Astrocyte (in vitro differentiated cells and primary cell): ENCODE results near the gene GAMT. TPM values are rescaled to one million over a fixed set of nuclear protein-coding genes. Genes with fewer than 3 reads are reported as not detected.

Experiments used
- DNase-seq: peaks from one replicate; pipeline ENCODE4 v3.0.0-alpha.2; 2010; ENCODE audit warnings: low read depth
- FAIRE-seq: peaks from 2 replicates; lab custom pipeline; 2011; peaks lifted over from hg19 to GRCh38; lab: Jason Lieb, UNC
- H2AFZ ChIP-seq: 2 replicates; pipeline ENCODE4 v1.6.0; 2012; ENCODE audit warnings: low read depth, low read length, inconsistent platforms
- H3K27ac ChIP-seq: 2 replicates; pipeline ENCODE4 v1.5.1; 2011; ENCODE audit warnings: low read depth, low read length, inconsistent platforms
- H3K27me3 ChIP-seq: 2 replicates; pipeline ENCODE4 v1.6.0; 2011; ENCODE audit warnings: low read length, inconsistent platforms; ENCODE audit not compliant: insufficient read depth
- H3K36me3 ChIP-seq: 2 replicates; pipeline ENCODE4 v1.5.1; 2011; ENCODE audit warnings: low read length, inconsistent platforms; ENCODE audit not compliant: insufficient read depth
- H3K4me1 ChIP-seq: 2 replicates; pipeline ENCODE4 v1.5.1; 2011; ENCODE audit warnings: low read length, inconsistent platforms; ENCODE audit not compliant: insufficient read depth
- H3K4me2 ChIP-seq: 2 replicates; pipeline ENCODE4 v1.6.0; 2012; ENCODE audit warnings: low read length, inconsistent platforms
- H3K4me3 ChIP-seq: 2 replicates; pipeline ENCODE4 v1.5.1; 2011; ENCODE audit warnings: low read depth, mild to moderate bottlenecking, low read length, inconsistent platforms; ENCODE audit not compliant: insufficient read depth
- H3K79me2 ChIP-seq: 2 replicates; pipeline ENCODE4 v1.6.0; 2012; ENCODE audit warnings: mild to moderate bottlenecking, low read length, inconsistent platforms; ENCODE audit not compliant: insufficient read depth
- H3K9ac ChIP-seq: 2 replicates; pipeline ENCODE4 v1.6.0; 2012; ENCODE audit warnings: mild to moderate bottlenecking, low read length, inconsistent platforms
- H3K9me3 ChIP-seq: 2 replicates; pipeline ENCODE4 v1.5.1; 2012; ENCODE audit warnings: low read depth, mild to moderate bottlenecking, low read length, inconsistent platforms; ENCODE audit not compliant: insufficient read depth
- H4K20me1 ChIP-seq: 2 replicates; pipeline ENCODE4 v1.6.0; 2012; ENCODE audit warnings: low read length, inconsistent platforms; ENCODE audit not compliant: insufficient read depth
- H3K27ac Mint-ChIP-seq: one replicate; pipeline ENCODE4 v1.8.0; 2021; ENCODE audit warnings: mild to moderate bottlenecking, mixed read lengths; ENCODE audit not compliant: unreplicated experiment
- H3K27me3 Mint-ChIP-seq: one replicate; pipeline ENCODE4 v1.8.0; 2021; ENCODE audit warnings: low read depth, mixed read lengths; ENCODE audit not compliant: unreplicated experiment
- H3K36me3 Mint-ChIP-seq: one replicate; pipeline ENCODE4 v1.8.0; 2021; ENCODE audit warnings: low read depth, mixed read lengths; ENCODE audit not compliant: unreplicated experiment
- H3K4me1 Mint-ChIP-seq: one replicate; pipeline ENCODE4 v1.8.0; 2021; ENCODE audit warnings: low read depth, mixed read lengths; ENCODE audit not compliant: unreplicated experiment
- H3K4me3 Mint-ChIP-seq: one replicate; pipeline ENCODE4 v1.8.0; 2021; ENCODE audit warnings: mild to moderate bottlenecking, moderate library complexity, mixed read lengths; ENCODE audit not compliant: unreplicated experiment
- H3K9me3 Mint-ChIP-seq: one replicate; pipeline ENCODE4 v1.8.0; 2021; ENCODE audit warnings: mild to moderate bottlenecking, mixed read lengths; ENCODE audit not compliant: unreplicated experiment
- EZH2 ChIP-seq: IDR thresholded peaks from 2 replicates; pipeline ENCODE4 v1.6.1; 2012; ENCODE audit warnings: mild to moderate bottlenecking, low read length, inconsistent platforms; ENCODE audit not compliant: insufficient read depth
- total RNA-seq: library from RNA; stranded (reverse); gene quantifications from 2 replicates; pipeline ENCODE4 v1.2.1, GENCODE V29; 2021
- TF ChIP-seq, protein P1 (sequence below): IDR thresholded peaks from 2 replicates; pipeline ENCODE4 v1.5.1; 2011; ENCODE audit warnings: low read depth, mild to moderate bottlenecking, inconsistent platforms, low read length, moderate library complexity; ENCODE audit not compliant: insufficient read depth

The GAMT gene
- total RNA-seq, 1 donor from 2014 or later: 35.9 TPM

DNA sequence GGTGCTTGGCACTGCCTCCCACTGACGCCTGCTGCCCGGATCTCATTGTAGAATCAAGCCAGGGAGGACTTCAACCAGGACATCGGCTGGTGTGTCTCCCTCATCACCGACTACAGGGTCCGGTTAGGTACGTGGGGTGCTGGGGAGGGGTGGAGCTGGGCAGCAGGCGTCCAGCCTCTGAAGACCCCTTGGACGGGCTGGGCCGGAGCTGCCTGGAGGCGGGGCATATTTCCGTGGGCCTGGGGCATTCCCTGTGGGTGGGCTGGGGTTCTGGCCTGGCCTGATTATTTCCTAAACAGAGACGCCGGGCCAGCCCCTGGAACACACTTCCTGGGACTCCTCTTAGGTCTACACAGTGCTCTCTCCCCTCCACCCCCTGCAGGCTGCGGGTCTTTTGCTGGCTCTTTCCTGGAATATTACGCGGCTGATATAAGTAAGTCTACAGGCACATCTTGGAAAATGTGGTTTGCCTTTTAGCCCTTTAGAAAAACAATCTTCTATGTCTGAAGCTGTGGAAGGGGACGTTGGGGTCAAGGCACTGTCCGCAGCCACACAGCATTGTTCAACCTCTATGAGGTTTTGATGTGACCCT, 32.0 kb downstream of the GAMT start:
- Mint-ChIP-seq H3K27ac (no peak overlapping the region), H3K27me3 (no peaks in the 10 kb centered on the region), H3K36me3 (peaks cover 12% of the 10 kb centered on the region), H3K4me3 (no peak overlapping the region), H3K9me3 (no peaks in the 10 kb centered on the region), H3K4me1 (no peaks in the 10 kb centered on the region)
- DNase-seq: no peak
- H3K27me3 ChIP-seq: no peaks in the 10 kb centered on the region
- no peaks in the 10 kb centered on the region for H3K9me3 ChIP-seq
- no peak overlapping the region for H3K4me3 ChIP-seq
- no peak overlapping the region for H3K27ac ChIP-seq
- H3K79me2 ChIP-seq: peaks cover 6% of the 10 kb centered on the region
- no peak overlapping the region for H3K9ac ChIP-seq
- FAIRE-seq: no peak
- H3K4me2 ChIP-seq: no peak overlapping the region
- peaks cover 25% of the 10 kb centered on the region for H3K4me1 ChIP-seq
- TF ChIP-seq, protein P1, sequence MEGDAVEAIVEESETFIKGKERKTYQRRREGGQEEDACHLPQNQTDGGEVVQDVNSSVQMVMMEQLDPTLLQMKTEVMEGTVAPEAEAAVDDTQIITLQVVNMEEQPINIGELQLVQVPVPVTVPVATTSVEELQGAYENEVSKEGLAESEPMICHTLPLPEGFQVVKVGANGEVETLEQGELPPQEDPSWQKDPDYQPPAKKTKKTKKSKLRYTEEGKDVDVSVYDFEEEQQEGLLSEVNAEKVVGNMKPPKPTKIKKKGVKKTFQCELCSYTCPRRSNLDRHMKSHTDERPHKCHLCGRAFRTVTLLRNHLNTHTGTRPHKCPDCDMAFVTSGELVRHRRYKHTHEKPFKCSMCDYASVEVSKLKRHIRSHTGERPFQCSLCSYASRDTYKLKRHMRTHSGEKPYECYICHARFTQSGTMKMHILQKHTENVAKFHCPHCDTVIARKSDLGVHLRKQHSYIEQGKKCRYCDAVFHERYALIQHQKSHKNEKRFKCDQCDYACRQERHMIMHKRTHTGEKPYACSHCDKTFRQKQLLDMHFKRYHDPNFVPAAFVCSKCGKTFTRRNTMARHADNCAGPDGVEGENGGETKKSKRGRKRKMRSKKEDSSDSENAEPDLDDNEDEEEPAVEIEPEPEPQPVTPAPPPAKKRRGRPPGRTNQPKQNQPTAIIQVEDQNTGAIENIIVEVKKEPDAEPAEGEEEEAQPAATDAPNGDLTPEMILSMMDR: no peak
- no peak for TF ChIP-seq EZH2
- peaks cover 12% of the 10 kb centered on the region for H3K36me3 ChIP-seq
- peaks cover 9% of the 10 kb centered on the region for H4K20me1 ChIP-seq
- no peak overlapping the region for H2AFZ ChIP-seq

DNA sequence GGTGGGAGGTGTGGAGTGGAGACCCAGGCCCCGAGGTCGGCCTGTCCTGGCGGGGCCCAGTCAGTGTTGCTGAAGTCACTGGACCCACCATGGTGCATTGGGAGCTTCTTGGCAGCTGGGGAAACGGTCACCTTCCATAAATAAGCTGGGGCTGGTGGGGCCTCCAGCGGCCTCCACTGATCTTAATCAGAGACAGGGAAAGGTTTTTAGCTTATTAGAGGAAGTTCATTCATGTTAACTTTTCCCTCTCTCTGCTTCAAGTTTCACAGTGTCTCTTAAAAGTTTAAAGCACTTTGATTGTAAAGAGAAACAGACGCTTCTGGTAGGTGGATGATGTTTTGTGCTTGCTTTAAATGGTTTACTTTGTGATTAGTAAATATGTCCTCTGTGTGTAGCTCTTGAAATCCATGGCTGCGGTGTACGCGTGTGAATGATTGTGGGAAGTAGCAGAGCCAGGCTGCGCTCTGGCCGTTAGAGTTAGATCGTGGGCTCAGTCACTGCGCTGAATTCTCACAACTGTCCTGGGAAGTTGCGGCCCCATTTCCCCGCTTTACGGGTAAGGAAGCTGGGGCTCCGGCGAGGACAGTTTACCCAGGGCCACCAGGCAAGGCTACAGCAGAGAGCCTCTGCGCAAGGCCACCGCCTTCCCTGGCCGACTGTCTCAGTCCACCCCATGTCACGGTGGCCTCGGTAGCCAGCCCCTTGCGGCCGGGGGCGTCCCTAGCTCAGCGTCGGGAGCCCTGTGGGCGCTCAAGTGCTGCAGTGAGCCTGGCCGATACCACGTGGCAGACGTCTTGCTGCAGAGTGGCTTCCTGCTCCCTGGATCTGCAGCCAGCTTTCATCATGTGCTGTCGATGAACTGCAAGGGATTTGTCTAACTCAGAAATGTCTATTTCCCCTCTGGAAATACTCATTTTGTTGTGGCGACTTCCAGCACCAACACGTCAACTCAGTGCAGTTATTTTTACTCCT, 34.2 kb downstream of the GAMT start:
- FAIRE-seq: no peak
- H3K36me3 Mint-ChIP-seq: peaks cover 5% of the 10 kb centered on the region
- peaks cover 21% of the 10 kb centered on the region for H3K36me3 ChIP-seq

More for the DNA sequence above, 34.2 kb downstream of the GAMT start:
- Histone ChIP-seq H3K4me2 (no peak overlapping the region), H3K27ac (no peak overlapping the region), H3K4me3 (no peak overlapping the region), H3K79me2 (peaks cover 25% of the 10 kb centered on the region), H3K27me3 (no peaks in the 10 kb centered on the region), H3K9me3 (no peaks in the 10 kb centered on the region), H3K4me1 (peaks cover 14% of the 10 kb centered on the region), H2AFZ (no peak overlapping the region), H4K20me1 (peaks cover 9% of the 10 kb centered on the region), H3K9ac (no peak overlapping the region)
- Mint-ChIP-seq H3K27ac (no peak overlapping the region), H3K9me3 (no peaks in the 10 kb centered on the region), H3K4me3 (no peak overlapping the region), H3K4me1 (no peaks in the 10 kb centered on the region), H3K27me3 (no peaks in the 10 kb centered on the region)
- DNase-seq: no peak
- TF ChIP-seq, protein P1: no peak
- TF ChIP-seq EZH2: no peak
